Astrocyte of the hippocampus (primary cell): ENCODE measurements around the gene SCYGR1.
A peak's percentile ranks its signal among the peaks of the same experiment; 100 is the strongest.
"Not testable (repeated sequence)": the region's sequence is repeated elsewhere in the genome, so short reads cannot be mapped to it uniquely, and the experiment has no call there.

Experiments
- DNase-seq: peaks from one replicate; pipeline ENCODE4 v3.0.0; 2011; ENCODE audit warnings: low read depth, low spot score

Gene SCYGR1

DNA sequence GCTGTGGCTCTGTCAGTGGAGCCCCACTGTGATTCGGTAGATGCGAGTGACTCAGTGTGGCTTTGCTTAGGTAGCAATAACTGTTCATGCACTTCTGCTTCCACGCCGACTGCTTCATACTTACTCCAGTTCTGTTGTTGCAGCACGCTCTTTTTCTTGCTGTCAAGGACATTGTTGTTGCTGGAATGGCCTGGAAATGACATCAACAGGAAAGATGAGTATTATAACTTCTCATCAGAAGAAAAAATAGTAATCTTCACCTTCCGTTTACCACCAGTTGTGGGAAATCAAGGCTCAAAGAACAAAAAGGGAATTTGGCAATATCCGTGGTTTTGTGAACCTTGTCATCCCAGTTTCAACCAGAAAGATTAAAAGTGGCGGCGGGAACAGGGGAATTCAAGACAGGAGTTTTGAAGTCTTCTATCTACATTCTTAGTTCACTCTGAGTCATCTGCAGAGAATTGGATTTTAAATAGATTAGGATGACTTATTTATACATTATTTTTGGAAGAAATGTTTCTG, 16.9 kb downstream of the SCYGR1 start:
- DNase-seq: peak; percentile 69

DNA sequence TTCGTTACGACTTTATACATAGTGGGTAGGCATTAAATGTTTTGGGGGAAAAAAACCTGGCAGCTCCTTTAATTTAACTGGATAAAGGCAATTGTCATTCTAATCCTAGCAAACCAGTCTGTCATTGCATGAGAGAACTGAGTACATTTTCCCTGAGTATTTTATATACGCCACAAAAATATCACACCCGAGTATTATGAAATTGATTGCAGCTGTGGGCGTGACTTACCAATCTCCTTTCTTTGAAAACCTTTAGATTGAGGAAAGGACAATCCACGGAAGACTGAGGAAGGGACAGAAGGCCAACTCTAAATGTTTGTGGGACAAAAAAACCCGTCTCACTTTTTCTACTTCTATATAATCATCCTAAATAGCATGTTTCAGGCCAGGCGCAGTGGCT, 17.7 kb downstream of the SCYGR1 start:
- DNase-seq: no peak

DNA sequence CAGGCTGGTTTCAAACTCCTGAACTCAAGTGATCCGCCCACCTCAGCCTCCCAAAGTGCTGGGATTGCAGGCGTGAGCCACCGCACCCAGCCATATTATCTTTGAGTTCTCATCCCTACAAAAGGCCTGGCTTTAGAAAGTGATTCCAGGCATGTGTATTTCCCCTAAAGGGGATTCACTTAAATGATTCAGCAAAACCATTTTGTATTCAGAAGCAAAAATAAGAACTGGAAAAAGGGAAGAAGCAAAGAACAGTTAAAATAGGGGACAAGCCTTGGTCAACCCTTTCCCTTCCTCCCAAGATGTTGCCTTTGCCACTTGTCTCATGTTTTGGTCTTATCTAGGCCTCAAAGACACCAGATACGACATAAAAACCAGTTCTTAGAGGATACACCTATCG, 19.2 kb downstream of the SCYGR1 start:
- no peak for DNase-seq

DNA sequence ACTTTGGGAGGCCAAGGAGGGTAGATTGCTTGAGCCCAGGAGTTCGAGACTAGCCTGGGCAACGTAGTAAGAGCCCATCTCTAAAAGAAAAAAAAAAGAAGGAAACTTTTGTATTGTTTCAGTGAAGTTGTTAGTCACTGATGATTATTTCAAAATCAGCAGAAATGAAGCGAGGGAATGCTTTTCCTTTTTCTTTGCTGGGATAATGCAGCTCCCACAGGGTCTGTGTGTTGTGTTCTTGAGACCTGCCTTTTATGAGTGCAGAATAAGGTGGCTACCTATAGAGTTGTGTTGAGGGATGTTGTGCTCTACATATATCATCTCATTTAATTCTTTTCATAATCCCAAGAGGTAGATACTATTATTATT, 20.3 kb downstream of the SCYGR1 start:
- no peak for DNase-seq

DNA sequence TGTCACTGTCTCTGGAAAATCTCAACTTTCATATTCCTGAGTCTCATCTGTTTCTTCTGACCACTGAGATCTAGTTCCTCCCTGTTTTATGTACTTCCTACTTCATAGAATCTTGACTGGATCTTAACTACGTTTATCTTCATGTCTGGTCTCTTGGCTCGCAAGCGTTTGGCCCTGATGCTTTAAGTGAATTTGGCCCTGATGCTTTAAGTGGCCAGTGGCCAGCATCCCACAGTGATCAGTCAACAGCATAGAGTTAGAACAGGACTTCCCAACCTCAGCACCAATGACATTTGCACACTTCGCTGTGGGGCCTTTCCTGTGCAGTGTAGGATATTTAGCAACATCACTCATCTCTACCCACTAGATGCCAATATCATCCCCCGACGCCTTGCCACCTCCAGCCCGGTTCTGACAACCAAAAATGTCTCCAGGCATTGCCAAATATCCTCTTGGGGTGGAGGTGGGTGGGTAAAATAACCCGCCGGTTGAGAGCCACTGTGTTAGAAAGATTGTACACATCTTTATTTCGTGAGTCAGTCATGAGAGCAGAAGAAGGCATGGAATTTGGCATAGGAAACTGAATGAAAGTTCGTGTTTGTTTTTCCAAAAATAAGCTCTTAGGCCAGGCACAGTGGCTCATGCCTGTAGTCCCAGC, 20.9 kb downstream of the SCYGR1 start:
- DNase-seq: peak; percentile 69

DNA sequence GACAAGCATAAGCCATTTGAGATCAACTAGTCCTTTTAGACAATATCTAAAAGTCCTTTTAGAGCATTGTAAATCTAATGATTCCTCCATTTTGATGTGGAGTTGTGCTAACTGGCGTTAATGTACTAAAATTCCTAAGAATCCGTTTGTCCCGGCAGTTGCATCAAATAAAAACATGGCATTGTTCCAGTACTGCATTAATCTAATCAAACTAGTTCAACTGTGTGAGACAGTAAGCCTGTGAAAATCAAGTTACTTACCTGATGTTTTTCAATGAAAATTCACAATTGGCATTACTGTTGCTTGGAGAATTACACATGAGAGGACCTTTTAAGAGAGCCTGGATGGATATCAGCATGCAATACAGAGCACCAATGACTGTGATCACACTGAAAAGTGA, 21.9 kb downstream of the SCYGR1 start:
- no peak for DNase-seq

DNA sequence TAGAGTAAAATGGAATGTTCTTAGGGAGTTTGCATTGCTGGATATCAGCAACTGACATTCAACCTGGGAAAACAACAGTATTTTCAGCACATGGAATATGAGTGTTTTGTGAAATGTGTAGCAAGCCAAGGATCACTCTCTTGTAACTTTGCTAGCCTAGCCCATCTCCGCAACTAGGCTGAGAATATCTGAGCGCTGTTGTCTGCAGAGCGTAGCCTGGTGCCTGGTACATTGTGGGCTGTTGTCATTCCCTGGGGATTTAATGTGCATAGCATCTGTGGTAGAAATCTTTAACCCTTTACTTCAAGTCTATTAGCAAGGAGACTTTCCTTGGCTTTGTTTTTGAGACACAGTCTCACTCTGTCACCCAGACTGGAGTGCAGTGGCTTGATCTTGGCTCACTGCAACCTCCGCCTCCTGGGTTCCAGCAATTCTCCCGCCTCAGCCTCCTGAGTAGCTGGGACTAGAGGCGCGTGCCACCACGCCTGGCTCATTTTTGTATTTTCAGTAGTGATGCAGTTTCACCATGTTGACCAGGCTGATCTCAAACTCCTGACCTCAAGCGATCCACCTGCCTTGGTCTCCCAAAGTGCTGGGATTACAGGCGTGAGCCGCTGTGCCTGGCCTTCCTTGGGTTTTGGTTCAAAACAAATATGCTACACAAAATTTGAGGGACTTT, 23.0 kb downstream of the SCYGR1 start:
- not testable (repeated sequence) for DNase-seq

DNA sequence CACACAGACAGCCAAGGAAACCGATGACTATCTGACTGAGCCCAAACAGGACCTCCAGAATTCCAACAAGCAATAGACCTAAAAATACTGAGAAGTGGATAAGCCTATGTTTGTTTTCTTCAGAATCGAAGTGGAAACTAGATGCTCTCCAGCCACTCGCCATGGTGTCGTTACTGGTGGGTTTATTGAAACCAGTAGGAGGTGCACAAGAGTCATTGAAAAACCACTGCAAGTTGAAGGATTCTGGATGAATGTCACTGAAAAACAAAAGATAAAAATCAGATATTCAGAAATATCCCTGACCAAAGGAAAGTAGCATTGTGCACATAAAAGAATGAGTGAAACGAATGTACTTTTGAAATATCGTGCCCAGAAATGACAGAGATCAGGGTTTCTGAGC, 24.0 kb downstream of the SCYGR1 start:
- no peak for DNase-seq

DNA sequence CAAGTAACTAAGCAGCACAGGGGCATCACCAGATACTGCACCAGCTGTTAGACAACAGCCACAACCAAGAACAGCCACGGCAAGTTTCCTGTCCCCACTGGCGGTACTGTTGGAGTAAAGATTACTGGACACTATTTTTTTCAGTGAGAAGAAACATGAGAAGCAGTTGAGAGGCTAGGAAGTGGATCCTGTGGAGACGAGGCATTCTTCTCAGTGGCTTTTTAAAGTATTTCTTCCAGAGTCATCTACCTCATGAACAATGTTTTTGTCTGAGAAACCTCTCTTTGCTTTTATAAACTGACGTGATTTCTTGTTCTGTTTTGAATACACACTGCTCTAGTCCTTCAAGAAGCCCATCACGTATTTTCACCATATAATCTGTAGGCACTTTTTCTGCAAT, 27.4 kb downstream of the SCYGR1 start:
- DNase-seq: no peak

DNA sequence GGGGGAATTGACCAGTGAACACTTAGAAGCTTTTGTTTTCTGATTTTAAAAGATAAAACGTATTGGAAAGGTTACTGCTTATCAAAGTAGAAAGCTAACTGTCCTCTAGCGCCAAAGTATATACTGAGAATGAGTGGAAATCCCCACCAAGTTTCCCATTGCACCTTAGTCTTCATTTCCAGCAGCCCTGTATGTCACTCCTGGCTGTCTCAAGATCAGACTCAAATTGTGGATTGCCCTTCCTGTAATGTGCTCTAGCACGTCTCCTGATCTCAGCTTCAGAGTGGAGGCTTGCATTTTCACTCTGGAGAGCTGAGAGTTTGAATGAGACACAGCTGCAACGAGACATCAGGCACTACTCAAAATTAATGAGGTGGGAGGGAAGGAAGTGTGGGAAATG, 36.1 kb downstream of the SCYGR1 start:
- no peak for DNase-seq

DNA sequence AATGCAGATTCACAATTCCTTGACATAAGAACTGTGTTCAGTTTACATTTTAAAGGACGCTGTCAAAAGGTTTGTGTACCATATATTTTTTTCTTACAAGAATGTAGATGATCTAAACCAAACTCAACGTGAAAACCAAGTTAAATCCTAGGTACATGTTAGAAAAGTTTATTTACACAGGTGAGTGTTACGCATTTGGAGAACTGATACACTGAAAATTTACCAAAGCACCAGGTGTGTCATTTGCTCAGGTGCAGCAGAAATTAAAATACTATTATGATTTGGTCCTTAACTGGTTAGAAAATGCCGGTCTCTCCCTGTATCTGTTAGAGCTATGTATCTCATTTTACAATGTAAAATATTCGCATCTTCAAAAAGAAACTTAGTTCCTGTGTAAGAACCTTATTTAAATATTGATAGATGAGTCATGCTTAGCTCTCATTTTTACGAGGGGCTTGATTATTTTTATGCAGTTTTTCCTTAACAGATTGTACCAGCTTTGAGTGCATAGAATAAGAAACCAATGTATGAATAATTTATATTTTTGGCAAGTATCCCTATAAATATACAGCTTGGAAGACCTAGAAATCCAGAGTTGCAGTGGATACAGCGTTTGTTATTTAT, 37.6 kb downstream of the SCYGR1 start:
- no peak for DNase-seq

DNA sequence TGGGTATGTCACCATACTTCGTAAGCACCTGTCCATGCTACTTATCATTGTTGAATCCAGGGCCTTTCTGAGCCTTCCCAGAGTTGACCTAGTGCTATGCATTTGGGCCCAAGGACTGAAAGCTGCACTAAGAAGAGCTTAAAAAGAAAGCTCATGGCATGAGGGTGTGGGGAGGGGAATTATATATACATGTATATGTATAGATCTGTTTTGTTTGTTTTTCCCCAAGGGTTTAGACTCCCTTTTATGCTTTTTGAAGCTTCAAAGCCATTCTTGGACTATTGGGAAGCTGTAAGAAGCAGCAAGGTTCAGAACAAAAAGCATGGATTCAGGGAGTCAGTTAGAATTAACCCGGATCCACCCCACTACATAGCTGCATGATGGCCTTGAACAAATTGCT, 39.4 kb downstream of the SCYGR1 start:
- no peak for DNase-seq

DNA sequence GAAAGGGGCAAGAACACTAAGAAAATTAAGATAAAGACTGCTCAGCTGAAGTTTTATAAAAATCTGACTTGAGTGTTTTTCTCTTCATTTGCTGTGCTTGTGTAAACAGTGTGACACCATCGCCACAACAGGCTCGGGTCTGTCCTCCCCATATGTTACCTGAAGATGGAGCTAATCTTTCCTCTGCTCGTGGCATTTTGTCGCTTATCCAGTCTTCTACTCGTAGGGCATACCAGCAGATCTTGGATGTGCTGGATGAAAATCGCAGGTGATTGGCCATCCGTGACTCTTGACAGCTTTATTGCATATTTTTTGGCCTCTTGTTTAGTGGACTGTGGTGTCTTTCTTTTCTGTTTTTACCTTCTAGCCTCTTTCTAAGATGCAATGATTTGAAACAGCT, 40.6 kb downstream of the SCYGR1 start:
- no peak for DNase-seq

DNA sequence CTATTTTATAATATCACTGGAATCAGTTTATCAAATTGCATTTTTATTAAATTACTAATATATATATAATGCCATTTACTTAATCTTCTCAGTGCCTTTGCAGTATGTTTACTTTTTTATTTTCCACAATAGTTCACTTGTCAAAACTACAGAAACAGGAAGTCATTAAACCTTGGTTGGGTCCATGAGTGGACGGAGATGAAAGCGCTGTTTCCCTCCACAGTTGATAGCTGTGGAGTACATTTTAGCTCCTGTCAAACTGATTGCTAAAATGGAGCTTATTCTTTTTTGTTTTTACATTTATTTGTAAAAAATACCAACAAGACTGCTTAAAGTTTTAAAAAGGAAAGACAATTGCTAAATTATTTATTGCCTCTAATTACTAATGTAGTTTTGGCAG, 43.5 kb downstream of the SCYGR1 start:
- DNase-seq: no peak

DNA sequence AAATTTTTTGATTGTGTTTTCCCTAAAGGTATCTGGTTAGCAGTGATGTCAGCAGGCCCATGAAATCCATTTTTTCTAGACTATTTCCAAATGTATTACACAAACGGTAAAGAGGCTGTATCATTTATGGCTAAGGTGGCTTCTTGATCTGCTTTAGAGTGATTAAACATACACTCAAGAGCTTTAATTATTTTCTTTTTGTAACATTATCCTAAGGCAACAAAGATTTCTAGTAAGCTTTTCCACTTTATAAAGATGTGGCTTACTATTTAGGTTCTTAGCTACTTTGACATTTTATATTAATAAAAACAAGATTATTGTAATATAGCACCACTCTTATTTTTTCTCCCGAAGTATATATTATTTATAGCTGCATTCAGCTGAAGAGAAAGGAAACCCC, 46.2 kb downstream of the SCYGR1 start:
- DNase-seq: no peak

DNA sequence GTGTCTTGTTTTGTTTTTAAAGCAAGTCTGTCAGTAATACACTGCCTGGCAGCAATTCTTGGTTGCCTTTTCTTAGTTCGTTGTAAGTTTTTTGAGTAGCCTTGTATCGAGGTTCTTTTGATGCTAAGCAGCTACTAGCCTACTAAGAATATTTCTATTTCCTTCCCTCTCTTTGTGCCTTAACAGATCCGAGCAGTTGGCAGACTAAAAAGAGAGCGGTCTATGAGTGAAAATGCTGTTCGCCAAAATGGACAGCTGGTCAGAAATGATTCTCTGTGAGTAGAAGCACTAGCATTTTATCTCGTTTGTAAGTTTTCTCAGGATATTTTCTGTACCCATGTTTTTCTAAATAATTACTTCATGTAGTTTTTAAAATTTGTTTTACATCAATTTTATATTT, 47.6 kb downstream of the SCYGR1 start:
- DNase-seq: no peak

DNA sequence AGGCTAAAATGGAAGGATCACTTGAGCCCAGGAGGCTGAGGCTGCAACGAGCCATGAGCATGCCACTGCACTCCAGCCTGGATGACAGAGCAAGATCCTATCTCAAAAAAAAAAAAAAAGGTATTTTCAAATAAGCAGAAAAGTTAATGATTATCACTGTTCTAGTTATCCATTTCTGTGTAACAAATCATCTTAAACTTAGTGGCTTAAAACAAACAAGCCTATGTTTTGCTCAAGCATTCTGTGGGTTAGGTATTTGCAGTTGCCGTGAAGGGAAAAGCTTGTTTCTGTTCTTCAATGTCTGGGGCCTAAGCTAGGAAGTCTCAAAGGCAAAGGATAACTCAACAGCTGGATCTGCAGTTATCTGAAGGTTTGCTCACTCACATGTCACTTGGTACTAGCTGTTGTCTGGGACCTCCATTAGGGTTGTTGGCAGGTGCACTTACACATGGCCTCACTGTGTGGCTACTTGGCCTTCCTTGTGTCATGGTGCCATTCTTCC, 48.6 kb downstream of the SCYGR1 start:
- DNase-seq: no peak
